Keratinocyte (primary cell): Measurements from ENCODE around the gene LRCH2.

ENCODE experiments used
- CTCF ChIP-seq, 3 experiments: IDR thresholded peaks in 1 of 3; conservative IDR thresholded peaks in 1 of 3; optimal IDR thresholded peaks in 1 of 3; 2 replicates in 2 of 3; 3 replicates in 1 of 3; pipeline versions ENCODE3 to v1.5.1; 2011; ENCODE audit warnings: low read length in 3 of 3, mild to moderate bottlenecking in 3 of 3, moderate library complexity in 2 of 3, control low read depth in 1 of 3, inconsistent platforms in 1 of 3; ENCODE audit not compliant: insufficient read depth in 2 of 3; ENCODE audit errors: extremely low read depth in 1 of 3
- EZH2 ChIP-seq: IDR thresholded peaks from one replicate; pipeline ENCODE4 v1.6.1; 2012; ENCODE audit warnings: inconsistent platforms, mild to moderate bottlenecking, low read length, moderate library complexity

- no peak for TF ChIP-seq EZH2
- TF ChIP-seq CTCF (optimal IDR thresholded peaks at IDR 0.05 in 1 of 3, IDR thresholded peaks at IDR 0.05 in 1 of 3, conservative IDR thresholded peaks at IDR 0.05 in 1 of 3; ENCODE audit: extremely low read depth in 1 of 3, insufficient read depth in 2 of 3, low read length in 3 of 3), result no peak
These were observed 44.8 kb downstream of the LRCH2 start, which contains the start of gene RBMXL3 for GRCh38 chrX:115189110-115189509.
